K562 (cell line): ENCODE data around the gene VDAC2. TPM values are rescaled to one million over a fixed set of nuclear protein-coding genes. Genes with fewer than 3 reads are reported as not detected.

Source experiments
- ATF6 ChIP-seq: sonication (generic); formaldehyde crosslinking; IDR thresholded peaks from 2 replicates; pipeline ENCODE4 v1.4.0; 2020; ENCODE audit warnings: mild to moderate bottlenecking, missing genetic modification reagents
- FOXA3 ChIP-seq, 2 experiments: fragments of 450-650 bp in 1 of 2; sonication (generic) in 1 of 2; formaldehyde crosslinking; IDR thresholded peaks in 1 of 2; conservative IDR thresholded peaks in 1 of 2; 2 replicates each; pipeline versions ENCODE4 v1.4.0 to v1.8.0; 2020 to 2022; ENCODE audit warnings: mild to moderate bottlenecking in 2 of 2, missing genetic modification reagents in 1 of 2
- JUNB ChIP-seq: fragments of 450-650 bp; formaldehyde crosslinking; conservative IDR thresholded peaks from 2 replicates; pipeline ENCODE4 v1.4.0; 2020; ENCODE audit warnings: mild to moderate bottlenecking
- JUND ChIP-seq, 2 experiments: IDR thresholded peaks; 2 replicates in 1 of 2; 3 replicates in 1 of 2; pipeline ENCODE4 v1.6.1; 2011; ENCODE audit warnings: borderline replicate concordance in 2 of 2, low read depth in 2 of 2, low read length in 2 of 2, improper control_type of control experiment in 1 of 2, missing biosample characterization in 1 of 2, missing genetic modification characterization in 1 of 2, missing genetic modification reagents in 1 of 2
- MBD2 ChIP-seq: sonication (generic); IDR thresholded peaks from 2 replicates; pipeline ENCODE4 v1.6.1; 2016; ENCODE audit warnings: low read depth, borderline replicate concordance
- MCM3 ChIP-seq: fragments of 450-650 bp; IDR thresholded peaks from 2 replicates; pipeline ENCODE4 v1.6.1; 2016
- MXD1 ChIP-seq: fragments of 250-450 bp; sonication (Bioruptor Pico); IDR thresholded peaks from 2 replicates; pipeline ENCODE4 v1.8.0; 2021; ENCODE audit warnings: borderline replicate concordance, mild to moderate bottlenecking, moderate library complexity; ENCODE audit not compliant: poor library complexity, severe bottlenecking
- NCOR1 ChIP-seq: fragments of 450-650 bp; IDR thresholded peaks from 2 replicates; pipeline ENCODE4 v1.6.1; 2016; ENCODE audit warnings: mild to moderate bottlenecking, moderate library complexity
- NKRF ChIP-seq: fragments of 450-650 bp; IDR thresholded peaks from 2 replicates; pipeline ENCODE4 v1.6.1; 2016; ENCODE audit warnings: borderline replicate concordance
- PHF21A ChIP-seq: fragments of 450-650 bp; IDR thresholded peaks from 2 replicates; pipeline ENCODE4 v1.6.1; 2017; ENCODE audit warnings: low read depth, borderline replicate concordance
- PML ChIP-seq: IDR thresholded peaks from 2 replicates; pipeline ENCODE4 v1.6.1; 2012; ENCODE audit warnings: low read length, inconsistent platforms
- TRIM24 ChIP-seq, 2 experiments: fragments of 450-650 bp; IDR thresholded peaks; 2 replicates each; pipeline ENCODE4 v1.6.1; 2016
- TRIM28 ChIP-seq: fragments of 450-650 bp; IDR thresholded peaks from 2 replicates; pipeline ENCODE4 v1.6.1; 2017
- ZNF280B ChIP-seq: fragments of 250-450 bp; sonication (Bioruptor Pico); IDR thresholded peaks from 2 replicates; pipeline ENCODE4 v1.5.1; 2021; ENCODE audit warnings: mild to moderate bottlenecking
- ZNF551 ChIP-seq: fragments of 250-450 bp; sonication (Bioruptor Pico); IDR thresholded peaks from 2 replicates; pipeline ENCODE4 v1.5.0; 2021; ENCODE audit warnings: mild to moderate bottlenecking, moderate library complexity
- ZNF609 ChIP-seq: sonication (generic); formaldehyde crosslinking; IDR thresholded peaks from 2 replicates; pipeline ENCODE4 v1.8.1; 2023; ENCODE audit warnings: missing genetic modification reagents, mild to moderate bottlenecking, borderline replicate concordance
- polyA plus RNA-seq, 8 experiments: library from polyadenylated mRNA; depleted of rRNA in 4 of 8; stranded (reverse) in 5 of 8; unstranded in 3 of 8; fragments of >200 nt; fragmentation: Nextera tagmentation in 2 of 8; fragmentation: Illumina TruSeq in 1 of 8; extraction: Ambion mirVana in 2 of 8; extraction: Trizol in 1 of 8; gene quantifications; 2 replicates each; pipeline versions ENCODE4 v1.2.1 to v1.2.3, GENCODE V29; 2011 to 2014; ENCODE audit warnings: inconsistent platforms in 1 of 8, missing spikeins in 1 of 8
- total RNA-seq, 7 experiments: library from RNA; depleted of rRNA in 6 of 7; stranded (reverse); fragments of >200 nt in 6 of 7; fragmentation: Illumina TruSeq in 2 of 7; extraction: Trizol in 2 of 7; gene quantifications; 2 replicates each; pipeline versions ENCODE4 v1.2.1 to v1.2.3, GENCODE V29; 2011 to 2021; ENCODE audit warnings: low replicate concordance in 1 of 7

The VDAC2 gene
- total and polyA plus RNA-seq, 9 of the 15 experiments (the other 6 are each of a cell fraction or from before 2014, with no cell fraction given) = 139 to 450 (median 250) TPM

GRCh38 chr10:75235375-75236177 lies 25.0 kb downstream of the VDAC2 start, which contains the start of gene COMTD1 (continued):
- 0 out of 2 replicates have a peak, but pooled peaks have one; percentile 17 for TF ChIP-seq ZNF609
- TF ChIP-seq NKRF = peak; percentile 88
- no peak; the same call in 1 of the 2 replicates for TF ChIP-seq ATF6 (CRISPR knock-in tag)
- no peak for TF ChIP-seq ZNF551
- no peak for TF ChIP-seq MCM3
- TF ChIP-seq MBD2 = peak; percentile 58
- no peak for TF ChIP-seq PML
- TF ChIP-seq JUNB = no peak
- TF ChIP-seq JUND (IDR thresholded peaks at IDR 0.05; ENCODE audit: borderline replicate concordance, low read depth, low read length) = peak; percentile 60
- no peak for TF ChIP-seq JUND (tag; IDR thresholded peaks at IDR 0.05; ENCODE audit: borderline replicate concordance, low read depth, low read length)
- peak; percentile 86 for TF ChIP-seq PHF21A
- no peak for TF ChIP-seq TRIM28
- no peak for TF ChIP-seq TRIM24 (IDR thresholded peaks at IDR 0.05)
- no peak for TF ChIP-seq ZNF280B (CRISPR knock-in tag)
- TF ChIP-seq FOXA3 (CRISPR knock-in tag; conservative IDR thresholded peaks at IDR 0.05 in 1 of 2, IDR thresholded peaks at IDR 0.05 in 1 of 2) = no peak
- TF ChIP-seq MXD1 = no peak
- no peak; the same call in 1 of the 2 replicates for TF ChIP-seq NCOR1
